NCI-H1436 treated with DMSO at 0.1 percent for 48 hours (cell line): ENCODE data around the gene BIN2.

Experiments used
- DNase-seq: peaks from one replicate; lab custom pipeline; 2025; lab: John Stamatoyannopoulos, UW

Gene BIN2

DNA sequence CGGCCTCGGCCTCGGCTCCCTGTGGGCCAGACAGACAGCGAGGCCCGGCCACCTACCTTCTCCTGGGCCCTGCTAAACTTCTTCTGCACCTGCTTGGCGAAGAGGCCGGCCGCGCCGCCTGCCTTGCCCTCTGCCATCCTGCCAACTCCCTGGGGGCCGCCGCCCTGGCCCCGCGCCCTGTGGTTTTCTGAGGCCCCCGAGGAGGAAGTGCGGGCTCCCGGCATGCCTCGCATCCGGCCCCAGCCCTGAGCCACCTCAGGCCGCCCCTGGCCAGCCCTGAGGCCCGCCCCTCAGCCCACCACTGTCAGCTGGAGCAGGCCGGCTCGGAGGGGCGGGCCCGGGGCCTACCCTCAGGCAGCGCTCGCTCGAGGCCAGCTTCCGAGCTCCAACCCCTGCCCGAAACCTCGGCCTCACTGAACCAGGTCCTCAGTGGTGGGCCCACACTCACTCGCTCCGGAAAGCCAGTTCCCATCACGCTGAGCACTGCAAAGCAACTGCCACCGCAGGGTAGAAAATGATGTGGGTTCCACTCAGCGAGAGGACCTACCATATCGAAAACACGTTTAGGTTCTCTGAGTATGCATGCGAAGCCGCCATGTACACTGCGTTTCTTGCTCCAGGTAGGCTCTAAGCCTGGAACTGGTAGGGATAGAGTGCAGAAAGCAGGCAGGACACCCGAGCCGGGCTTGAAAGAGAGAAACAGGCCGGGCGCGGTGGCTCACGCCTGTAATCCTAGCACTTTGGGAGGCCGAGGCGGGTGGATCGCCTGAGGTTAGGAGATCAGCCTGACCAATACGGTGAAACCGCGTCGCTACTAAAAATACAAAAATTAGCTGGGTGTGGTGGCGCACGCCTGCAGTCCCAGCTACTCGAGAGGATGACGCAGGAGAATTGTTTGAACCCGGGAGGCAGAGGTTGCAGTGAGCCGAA lies at the start of gene BIN2:
Gene BIN2, minus strand, starts transcription at position 209 of the 930 bp plus-strand sequence. Its CDS starts 72 bp downstream, at position 137.
- DNase-seq = no peak

DNA sequence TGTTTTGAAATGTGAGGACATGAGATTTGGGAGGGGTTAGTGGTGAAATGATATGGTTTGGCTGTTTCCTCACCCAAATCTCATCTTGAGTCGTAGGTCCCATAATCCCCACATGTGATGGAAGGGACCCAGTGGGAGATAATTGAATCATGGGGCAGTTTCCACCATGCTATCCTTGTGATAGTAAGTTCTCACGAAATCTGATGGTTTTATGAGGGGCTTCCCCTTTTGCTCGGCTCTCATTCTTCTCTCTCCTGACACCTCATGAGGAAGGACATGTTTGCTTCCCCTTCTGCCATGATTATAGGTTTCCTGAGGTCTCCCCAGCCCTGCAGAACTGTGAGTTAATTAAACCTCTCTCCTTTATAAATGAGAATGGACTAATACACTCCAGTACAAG lies 49.2 kb upstream of the BIN2 start:
- DNase-seq = no peak

DNA sequence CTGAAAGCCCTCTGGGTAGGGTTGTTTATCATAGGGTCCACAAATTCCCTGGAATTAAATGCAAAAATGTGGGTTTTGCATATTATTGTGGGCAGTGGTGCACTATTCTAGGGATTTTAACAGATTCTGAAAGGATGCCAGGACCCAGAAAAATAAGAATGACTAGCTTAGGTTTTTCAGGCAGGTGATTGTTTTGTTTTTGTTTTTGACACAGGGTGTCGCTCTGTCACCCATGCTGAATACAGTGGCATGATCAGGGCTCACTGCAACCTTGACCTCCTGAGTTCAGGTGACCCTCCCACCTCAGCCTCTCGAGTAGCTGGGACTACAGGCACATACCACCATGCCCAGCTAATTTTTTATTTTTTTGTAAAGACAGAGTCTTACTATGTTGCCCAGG lies 48.0 kb upstream of the BIN2 start:
- DNase-seq = no peak

GRCh38 chr12:51371295-51371953 lies 47.5 kb upstream of the BIN2 start:
- no peak for DNase-seq

- no peak for DNase-seq
Measured at GRCh38 chr12:51370667-51371066, 46.7 kb upstream of the BIN2 start.

DNA sequence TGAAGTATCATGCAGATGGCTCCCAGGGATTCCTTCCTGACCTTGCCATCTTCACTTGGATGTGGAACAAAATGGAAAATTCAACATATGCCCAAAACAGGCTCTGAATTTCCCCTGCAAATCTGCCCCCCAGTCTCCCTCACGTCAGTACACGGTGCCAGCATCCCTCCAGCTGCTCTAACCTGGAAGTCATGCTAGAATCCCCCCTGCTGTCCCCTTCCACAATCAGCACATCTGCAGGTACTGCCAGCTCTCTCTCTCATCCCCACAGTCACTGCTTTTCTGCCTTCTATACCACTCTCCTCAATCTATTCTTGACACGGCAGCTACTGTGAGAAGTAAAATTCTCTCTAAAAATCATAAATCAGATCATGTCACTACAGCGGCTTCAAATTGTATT lies 45.6 kb upstream of the BIN2 start:
- no peak for DNase-seq

- DNase-seq = no peak
Measured at GRCh38 chr12:51368640-51369517, 44.9 kb upstream of the BIN2 start.

DNA sequence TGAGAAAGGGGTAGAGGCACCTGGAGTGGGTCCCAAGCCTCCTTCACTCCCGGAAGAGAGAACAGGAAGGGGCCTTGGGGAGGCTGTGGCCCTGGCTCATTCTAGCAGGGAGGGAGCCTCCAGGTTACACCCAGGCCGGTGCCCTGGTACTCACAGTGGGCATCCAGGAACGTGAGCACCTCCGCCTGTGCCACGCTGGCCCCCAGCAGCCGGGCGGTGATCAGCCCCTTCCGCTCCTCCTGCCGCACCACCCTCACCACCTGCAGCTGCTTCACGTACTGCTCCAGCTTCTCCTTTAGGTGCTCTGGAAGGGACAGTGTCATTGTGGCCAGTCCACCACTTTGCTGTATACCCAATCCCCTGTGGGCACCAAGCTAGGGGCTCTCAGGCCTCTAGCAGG lies 41.3 kb upstream of the BIN2 start:
- no peak for DNase-seq

DNA sequence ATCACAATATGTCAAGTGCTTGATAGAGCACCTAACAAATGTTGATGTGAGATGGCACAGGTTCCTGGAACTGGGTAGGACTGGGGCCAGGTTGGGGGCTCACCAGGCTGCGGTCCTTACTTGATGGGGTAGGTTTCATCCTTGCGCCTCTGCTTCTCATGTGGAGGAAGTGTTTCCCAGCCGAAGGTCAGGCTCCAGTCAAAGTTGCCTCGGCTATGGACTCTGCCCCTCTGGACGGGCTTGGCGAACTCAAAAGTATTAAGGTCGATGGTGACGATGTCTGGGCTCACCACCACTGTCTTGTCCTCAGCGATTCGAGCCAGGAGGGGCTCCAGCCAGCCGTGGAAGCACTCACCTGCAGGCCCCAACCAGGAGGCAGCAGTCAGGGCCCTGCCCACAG lies 40.0 kb upstream of the BIN2 start:
- DNase-seq = no peak

DNA sequence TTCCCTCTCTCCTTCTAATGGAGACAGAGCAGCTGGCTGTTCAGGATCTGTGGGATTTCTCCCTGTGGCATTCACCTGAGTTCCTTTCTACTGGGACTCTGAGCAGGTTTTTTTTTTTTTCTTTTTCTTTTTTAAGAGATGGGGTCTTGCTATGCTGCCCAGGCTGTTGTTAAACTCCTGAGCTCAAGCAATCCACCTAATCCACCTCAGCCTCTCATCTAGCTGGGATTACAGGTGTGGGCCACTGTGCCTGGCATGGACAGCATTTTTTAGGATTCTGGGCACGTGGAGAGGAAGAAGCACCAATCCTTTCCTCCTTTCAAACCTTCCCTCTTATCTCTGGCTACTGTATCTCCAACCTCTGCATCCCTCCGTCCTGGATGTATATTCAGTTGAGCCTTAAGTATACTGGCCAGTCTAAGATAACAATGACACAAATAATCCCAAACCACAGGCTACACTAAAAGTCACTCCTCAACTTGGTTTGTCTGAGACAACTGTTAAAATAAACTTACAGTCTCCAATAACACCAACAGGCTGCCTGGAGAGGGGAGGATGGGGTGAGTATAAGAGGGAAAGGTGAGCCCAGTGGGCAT lies 38.9 kb upstream of the BIN2 start:
- no peak for DNase-seq

GRCh38 chr12:51362307-51362706 lies 38.3 kb upstream of the BIN2 start:
- DNase-seq = no peak

- no peak for DNase-seq
Measured at GRCh38 chr12:51361161-51362016, 37.4 kb upstream of the BIN2 start.

DNA sequence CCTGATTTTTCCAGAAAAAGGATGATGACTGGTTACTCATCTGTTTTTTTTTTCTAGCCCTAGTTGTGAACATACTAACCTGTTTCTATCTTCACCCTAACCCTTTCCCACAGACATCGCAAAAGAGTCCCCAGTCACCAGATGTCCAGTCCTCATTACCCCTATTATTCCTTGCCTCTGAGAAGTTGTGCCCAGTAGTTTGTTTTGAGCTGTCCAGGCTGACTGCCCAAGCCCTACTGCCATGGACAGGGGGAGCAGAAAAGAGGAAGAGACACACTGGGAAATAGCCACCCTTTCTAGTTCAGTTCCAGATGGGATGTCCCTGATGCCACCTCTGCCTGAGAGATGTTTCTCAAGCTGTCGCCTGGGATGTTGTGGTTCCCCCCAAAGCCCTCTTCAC lies 36.3 kb upstream of the BIN2 start:
- no peak for DNase-seq

- DNase-seq = no peak
Measured at GRCh38 chr12:51359851-51360250, 35.9 kb upstream of the BIN2 start.

GRCh38 chr12:51358496-51358895 lies 34.5 kb upstream of the BIN2 start:
- DNase-seq = no peak

DNA sequence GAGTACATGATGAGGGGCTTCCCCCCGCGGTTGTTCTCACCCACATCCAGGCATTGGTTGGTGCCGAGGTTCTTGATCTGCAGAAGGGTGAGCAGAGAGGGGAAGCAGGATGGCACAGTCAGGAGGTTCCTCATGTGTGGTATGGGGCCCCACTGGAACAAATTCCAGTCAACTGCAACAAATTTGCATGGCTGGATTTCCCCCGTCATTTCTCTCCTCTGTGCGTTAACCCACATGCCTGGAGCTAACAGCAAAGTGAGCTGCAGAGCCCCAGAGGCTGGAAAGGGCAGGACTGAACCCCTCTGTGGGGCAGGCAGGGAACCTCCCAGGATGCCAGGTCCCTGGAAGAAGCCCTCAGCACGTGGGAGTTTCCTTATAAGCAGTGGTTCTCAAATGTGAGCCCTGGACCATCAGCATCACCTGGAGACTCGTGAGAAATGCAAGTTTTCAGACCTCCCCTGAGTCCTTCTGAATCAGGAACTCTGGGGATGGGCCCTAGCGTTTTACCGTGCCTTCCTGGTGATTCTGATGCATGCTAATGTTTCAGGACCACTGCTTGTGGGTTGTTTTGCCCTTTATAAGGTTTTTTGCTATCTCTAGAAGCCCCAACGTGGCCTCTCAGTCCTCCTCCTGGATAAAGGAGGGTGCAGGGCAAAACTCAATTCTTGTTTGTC lies 33.5 kb upstream of the BIN2 start:
- DNase-seq = no peak

- DNase-seq = no peak
Measured at GRCh38 chr12:51351913-51352532, 28.0 kb upstream of the BIN2 start.

DNA sequence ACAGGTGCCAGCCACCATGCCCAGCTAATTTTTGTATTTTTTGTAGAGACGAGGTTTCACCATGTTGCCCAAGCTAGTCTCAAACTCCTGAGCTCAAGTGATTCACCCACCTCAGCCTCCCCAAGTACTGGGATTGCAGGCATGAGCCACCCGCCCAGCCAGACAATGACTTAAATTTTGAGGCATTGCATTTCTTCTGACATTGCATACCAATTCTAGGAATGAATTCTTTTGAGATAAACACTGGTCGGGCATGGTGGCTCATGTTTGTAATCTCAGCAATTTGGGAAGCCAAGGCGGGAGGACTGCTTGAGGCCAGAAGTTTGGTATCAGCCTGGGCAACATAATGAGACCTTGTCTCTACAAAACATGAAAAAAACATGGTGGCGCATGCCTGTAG lies 25.1 kb upstream of the BIN2 start:
- no peak for DNase-seq

GRCh38 chr12:51348116-51348515 lies 24.1 kb upstream of the BIN2 start:
- no peak for DNase-seq

- no peak for DNase-seq
Measured at GRCh38 chr12:51346581-51346980, 22.6 kb upstream of the BIN2 start, which contains the start of gene CELA1. Gene CELA1, minus strand, starts transcription at chr12:51346679. Its CDS starts 41 bp downstream, at chr12:51346638.
